Measurements from ENCODE around the gene TMEM115. TPM values are rescaled to one million over a fixed set of nuclear protein-coding genes. Genes with fewer than 3 reads are reported as not detected.
A peak's percentile ranks its signal among the peaks of the same experiment; 100 is the strongest.

Gene TMEM115
- total RNA-seq, 2 donors from 2014 or later: 37.1 to 47.4 TPM

- H3K27ac ChIP-seq: peak overlapping the region in 1 of 2 donors; percentile 52
- no peak overlapping the region for H3K4me3 ChIP-seq
- peaks cover 32% of the 10 kb centered on the region for H3K36me3 ChIP-seq
- H3K9me3 ChIP-seq: no peaks in the 10 kb centered on the region
- no peak for DNase-seq (ENCODE audit: low spot score)
- no peak for TF ChIP-seq CTCF (IDR thresholded peaks at IDR 0.05)
- H3K4me1 ChIP-seq: peaks cover 0 to 79% of the 10 kb centered on the region in 2 donors
- no peaks in the 10 kb centered on the region for H3K27me3 ChIP-seq
These were observed 4.5 kb downstream of the TMEM115 start for GRCh38 chr3:50354850-50355249.

- no peak for TF ChIP-seq CTCF (IDR thresholded peaks at IDR 0.05)
- Histone ChIP-seq H3K9me3 (no peaks in the 10 kb centered on the region), H3K36me3 (peaks cover 32% of the 10 kb centered on the region), H3K4me3 (no peak overlapping the region), H3K27me3 (no peaks in the 10 kb centered on the region), H3K4me1 (peaks cover 0 to 81% of the 10 kb centered on the region in 2 donors), H3K27ac (no peak overlapping the region)
- no peak for DNase-seq (ENCODE audit: low spot score)
These were observed 5.0 kb downstream of the TMEM115 start for GRCh38 chr3:50354186-50354764.

GRCh38 chr3:50353245-50354004 lies 5.9 kb downstream of the TMEM115 start:
- H3K9me3 ChIP-seq: no peaks in the 10 kb centered on the region
- H3K27ac ChIP-seq: no peak overlapping the region
- no peak for DNase-seq (ENCODE audit: low spot score)
- TF ChIP-seq CTCF (IDR thresholded peaks at IDR 0.05): no peak
- no peak overlapping the region for H3K4me3 ChIP-seq
- H3K36me3 ChIP-seq: peaks cover 39% of the 10 kb centered on the region
- peaks cover 0 to 79% of the 10 kb centered on the region in 2 donors for H3K4me1 ChIP-seq
- H3K27me3 ChIP-seq: no peaks in the 10 kb centered on the region

GRCh38 chr3:50352781-50353180 lies 6.5 kb downstream of the TMEM115 start:
- no peak for DNase-seq (ENCODE audit: low spot score)
- no peaks in the 10 kb centered on the region for H3K9me3 ChIP-seq
- no peak for TF ChIP-seq CTCF (IDR thresholded peaks at IDR 0.05)
- H3K4me1 ChIP-seq: peaks cover 0 to 73% of the 10 kb centered on the region in 2 donors
- peaks cover 39% of the 10 kb centered on the region for H3K36me3 ChIP-seq
- no peak overlapping the region for H3K4me3 ChIP-seq
- H3K27me3 ChIP-seq: no peaks in the 10 kb centered on the region
- no peak overlapping the region for H3K27ac ChIP-seq

GRCh38 chr3:50351323-50351697 lies 8.0 kb downstream of the TMEM115 start:
- no peak for TF ChIP-seq CTCF (IDR thresholded peaks at IDR 0.05)
- H3K9me3 ChIP-seq: no peaks in the 10 kb centered on the region
- H3K36me3 ChIP-seq: peaks cover 39% of the 10 kb centered on the region
- peaks cover 0 to 58% of the 10 kb centered on the region in 2 donors for H3K4me1 ChIP-seq
- DNase-seq (ENCODE audit: low spot score): no peak
- H3K4me3 ChIP-seq: peak overlapping the region; percentile 71 to 72
- H3K27ac ChIP-seq: peak overlapping the region; percentile 86 to 88
- no peaks in the 10 kb centered on the region for H3K27me3 ChIP-seq

Data from right atrium auricular region (tissue), 2 donors.